Measurements from ENCODE around the gene HCN2. TPM values are rescaled to one million over a fixed set of nuclear protein-coding genes. Genes with fewer than 3 reads are reported as not detected.

HCN2 gene
- total RNA-seq: 0.63 and 2.9 TPM in 2 replicates

GRCh38 chr19:589693-590395, at the start of gene HCN2:
HCN2 (plus strand) TSS chr19:589881; CDS start chr19:589946, 65 bp downstream.

GRCh38 chr19:543910-544608, 45.6 kb upstream of the HCN2 start, which contains the start of gene GZMM:
GZMM (plus strand) TSS chr19:544053; CDS start chr19:544072, 19 bp downstream.

GRCh38 chr19:572140-572742, 17.4 kb upstream of the HCN2 start, which contains the start of gene BSG:
BSG (plus strand) TSS chr19:572596; CDS start chr19:572635, 39 bp downstream.

DNA sequence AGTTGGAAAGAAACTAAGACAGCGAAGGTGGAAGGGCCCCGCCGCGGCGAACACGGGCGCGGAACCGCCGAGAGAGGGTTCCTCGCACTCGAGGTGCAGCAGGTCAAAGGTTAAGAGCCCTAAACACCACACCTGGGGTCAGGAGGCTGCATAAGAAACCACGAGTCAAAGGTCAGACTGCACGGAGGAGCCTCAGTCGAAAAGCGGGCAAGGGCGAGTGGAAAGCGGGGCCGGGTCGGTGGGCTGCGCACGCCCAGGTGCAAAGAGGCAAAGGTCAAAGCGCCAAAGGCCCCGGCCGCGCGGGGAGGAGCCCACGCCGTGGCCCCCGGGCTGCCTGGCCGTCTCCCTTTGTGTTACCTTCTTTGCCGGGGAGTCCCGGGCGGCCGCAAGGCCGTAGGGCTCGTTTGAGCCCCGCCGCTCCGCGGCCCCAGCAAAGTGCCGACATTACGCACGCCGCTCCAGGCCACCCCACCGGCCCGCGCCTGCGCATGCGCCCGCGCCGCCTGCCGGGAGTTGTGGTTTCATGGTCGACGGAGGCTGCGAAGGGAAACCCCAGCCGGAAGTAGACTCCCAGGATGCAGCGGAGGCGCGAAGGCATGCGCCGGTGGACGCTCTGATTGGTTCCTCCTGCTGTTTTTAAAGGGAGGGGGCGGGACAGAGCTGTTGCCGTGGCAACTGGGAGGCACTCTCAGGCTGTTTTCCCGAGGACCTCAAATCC, 43.5 kb downstream of the HCN2 start, which contains the start of gene POLRMT:
POLRMT (minus strand) TSS at position 470 of the 718 bp plus-strand sequence; CDS start at position 445, 25 bp downstream.

DNA sequence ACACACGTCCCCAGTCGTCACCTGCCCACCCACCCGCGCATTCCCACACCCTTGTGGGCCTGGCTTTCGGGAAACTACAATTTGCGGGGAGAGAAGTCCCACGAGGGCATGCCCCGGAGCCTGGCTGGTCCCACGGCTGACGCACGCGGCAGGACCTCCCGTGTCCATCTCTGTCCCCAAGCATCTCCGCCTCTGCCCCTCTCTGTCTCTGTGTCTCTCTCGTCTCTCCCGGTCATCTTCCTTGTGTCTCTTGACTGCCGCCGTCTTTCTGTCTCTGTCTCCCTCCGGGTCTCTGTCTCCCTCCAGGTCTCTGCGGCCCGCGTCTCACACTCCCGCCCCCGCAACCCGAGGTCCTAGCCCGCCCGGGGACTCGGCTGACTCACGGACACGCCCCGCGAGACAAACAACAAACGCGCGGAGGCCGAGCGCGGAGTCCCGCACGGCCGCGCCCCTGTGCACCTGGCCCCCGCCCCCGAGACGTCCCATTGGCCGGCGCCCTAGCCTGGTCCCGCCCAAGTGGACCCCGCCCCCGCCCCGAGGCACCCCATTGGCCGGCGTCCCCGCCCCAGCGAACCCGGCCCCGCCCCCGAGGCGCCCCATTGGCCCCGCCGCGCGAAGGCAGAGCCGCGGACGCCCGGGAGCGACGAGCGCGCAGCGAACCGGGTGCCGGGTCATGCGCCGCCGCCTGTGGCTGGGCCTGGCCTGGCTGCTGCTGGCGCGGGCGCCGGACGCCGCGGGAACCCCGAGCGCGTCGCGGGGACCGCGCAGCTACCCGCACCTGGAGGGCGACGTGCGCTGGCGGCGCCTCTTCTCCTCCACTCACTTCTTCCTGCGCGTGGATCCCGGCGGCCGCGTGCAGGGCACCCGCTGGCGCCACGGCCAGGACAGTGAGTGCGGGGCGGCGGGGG, 49.8 kb downstream of the HCN2 start, which contains the start of gene FGF22:
FGF22 (plus strand) TSS at position 627 of the 908 bp plus-strand sequence; CDS start at position 674, 47 bp downstream.

DNA sequence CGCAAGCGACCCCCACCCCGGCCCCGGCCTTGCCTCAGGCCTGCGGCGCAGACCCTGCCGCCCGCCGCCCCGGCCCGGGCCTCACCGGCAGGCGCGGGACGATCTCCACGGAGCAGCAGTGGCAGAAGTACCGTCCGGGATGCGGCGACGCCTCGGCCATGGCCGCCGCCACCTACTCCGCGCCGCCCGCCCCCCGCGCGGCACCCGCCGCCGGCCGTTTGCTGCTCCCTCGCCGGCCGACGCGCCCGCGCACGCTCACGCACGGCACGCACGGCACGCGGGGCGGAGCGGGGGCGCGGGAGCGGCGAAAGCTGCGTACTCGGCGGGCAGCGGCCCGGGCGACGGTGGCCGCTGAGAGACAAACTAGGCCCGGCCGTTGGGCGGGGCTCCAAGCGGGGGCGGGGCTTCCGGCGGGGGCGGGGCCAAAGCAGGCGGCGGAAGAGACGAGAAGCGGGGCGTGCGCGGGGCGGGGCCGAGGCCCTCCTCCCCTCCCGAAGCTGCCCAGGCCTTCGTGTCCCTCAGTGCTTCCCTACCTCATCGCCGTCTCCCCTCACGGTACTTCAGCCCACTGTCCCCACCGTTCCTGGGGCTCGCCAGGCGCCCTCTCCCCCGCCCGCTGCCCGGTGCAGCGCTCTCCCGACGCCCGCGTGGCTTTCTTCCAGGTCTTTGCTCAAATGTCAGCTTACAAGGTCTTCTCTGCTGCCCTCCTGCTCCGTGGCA, 73.4 kb downstream of the HCN2 start, which contains the start of gene RNF126:
RNF126 (minus strand) TSS at position 253 of the 720 bp plus-strand sequence; CDS start at position 160, 93 bp downstream.

Other genes starting within 250 kb of the HCN2 start
- 13.2 and 17.6 TPM in 2 replicates for gene MIER2, start 245.1 kb upstream of the HCN2 start, total RNA-seq
- gene C2CD4C, start 180.7 kb upstream of the HCN2 start, total RNA-seq: 0.18 and 0.38 TPM in 2 replicates
- gene SHC2, start 128.8 kb upstream of the HCN2 start, total RNA-seq: 2.6 and 4.5 TPM in 2 replicates
- gene MADCAM1, start 93.4 kb upstream of the HCN2 start, total RNA-seq: under 0.01 TPM in 1 of 2 replicates, not detected in the other
- gene TPGS1, start 82.4 kb upstream of the HCN2 start, total RNA-seq: 26.5 and 27.4 TPM in 2 replicates
- 107 and 112 TPM in 2 replicates for gene CDC34, start 58.1 kb upstream of the HCN2 start, total RNA-seq
- not detected in 2 replicates for gene GZMM, start 45.8 kb upstream of the HCN2 start, total RNA-seq
- 281 and 352 TPM in 2 replicates for gene BSG, start 17.3 kb upstream of the HCN2 start, total RNA-seq
- 26.4 and 40.2 TPM in 2 replicates for gene POLRMT, start 43.7 kb downstream of the HCN2 start, total RNA-seq
- gene FGF22, start 50.0 kb downstream of the HCN2 start, total RNA-seq: 0.09 TPM in 1 of 2 replicates, not detected in the other
- gene RNF126, start 73.3 kb downstream of the HCN2 start, total RNA-seq: 23.8 and 28.8 TPM in 2 replicates
- gene FSTL3, start 86.5 kb downstream of the HCN2 start, total RNA-seq: 19.2 and 77.1 TPM in 2 replicates
- gene PRSS57, start 105.6 kb downstream of the HCN2 start, total RNA-seq: not detected in 2 replicates
- gene PALM, start 119.1 kb downstream of the HCN2 start, total RNA-seq: 2.8 and 6.8 TPM in 2 replicates
- under 0.01 TPM in 1 of 2 replicates, not detected in the other for gene MISP, start 161.2 kb downstream of the HCN2 start, total RNA-seq
- gene PTBP1, start 207.6 kb downstream of the HCN2 start, total RNA-seq: 129 and 144 TPM in 2 replicates
- 0.19 and 0.36 TPM in 2 replicates for gene PLPPR3, start 232.1 kb downstream of the HCN2 start, total RNA-seq
- not detected in 2 replicates for gene AZU1, start 238.0 kb downstream of the HCN2 start, total RNA-seq

Measured in endothelial cell of coronary artery (primary cell).